Mesodermal cell (in vitro differentiated cells): Measurements from ENCODE around the gene ELP5.

Source experiments
- H3K27ac ChIP-seq: 2 replicates; pipeline ENCODE4 v1.7.0; 2013; ENCODE audit warnings: mild to moderate bottlenecking, low read depth, low read length, moderate library complexity; ENCODE audit not compliant: severe bottlenecking
- H3K36me3 ChIP-seq: 2 replicates; pipeline ENCODE4 v1.7.1; 2013; ENCODE audit warnings: mild to moderate bottlenecking, low read length, moderate library complexity; ENCODE audit not compliant: control insufficient read depth, insufficient read depth
- H3K4me1 ChIP-seq: one replicate; pipeline ENCODE4 v1.7.1; 2013; ENCODE audit warnings: mild to moderate bottlenecking, low read length; ENCODE audit not compliant: insufficient read depth, control insufficient read depth, poor library complexity, severe bottlenecking
- H3K4me3 ChIP-seq: 2 replicates; pipeline ENCODE4 v1.7.0; 2013; ENCODE audit warnings: low read length, control low read depth, mild to moderate bottlenecking; ENCODE audit not compliant: insufficient read depth, poor library complexity, severe bottlenecking; ENCODE audit errors: extremely low read depth
- H3K9me3 ChIP-seq: 2 replicates; pipeline ENCODE4 v1.7.1; 2013; ENCODE audit warnings: mild to moderate bottlenecking, low read length, moderate library complexity; ENCODE audit not compliant: control insufficient read depth
- WGBS, 2 experiments: methylation state at CpG; one replicate each; pipeline ENCODE4 v1.1.5; 2013; ENCODE audit warnings: missing lambda C conversion rate in 2 of 2; ENCODE audit not compliant: insufficient coverage in 2 of 2; 5-methylcytosine and 5-hydroxymethylcytosine counted together

Gene ELP5

DNA sequence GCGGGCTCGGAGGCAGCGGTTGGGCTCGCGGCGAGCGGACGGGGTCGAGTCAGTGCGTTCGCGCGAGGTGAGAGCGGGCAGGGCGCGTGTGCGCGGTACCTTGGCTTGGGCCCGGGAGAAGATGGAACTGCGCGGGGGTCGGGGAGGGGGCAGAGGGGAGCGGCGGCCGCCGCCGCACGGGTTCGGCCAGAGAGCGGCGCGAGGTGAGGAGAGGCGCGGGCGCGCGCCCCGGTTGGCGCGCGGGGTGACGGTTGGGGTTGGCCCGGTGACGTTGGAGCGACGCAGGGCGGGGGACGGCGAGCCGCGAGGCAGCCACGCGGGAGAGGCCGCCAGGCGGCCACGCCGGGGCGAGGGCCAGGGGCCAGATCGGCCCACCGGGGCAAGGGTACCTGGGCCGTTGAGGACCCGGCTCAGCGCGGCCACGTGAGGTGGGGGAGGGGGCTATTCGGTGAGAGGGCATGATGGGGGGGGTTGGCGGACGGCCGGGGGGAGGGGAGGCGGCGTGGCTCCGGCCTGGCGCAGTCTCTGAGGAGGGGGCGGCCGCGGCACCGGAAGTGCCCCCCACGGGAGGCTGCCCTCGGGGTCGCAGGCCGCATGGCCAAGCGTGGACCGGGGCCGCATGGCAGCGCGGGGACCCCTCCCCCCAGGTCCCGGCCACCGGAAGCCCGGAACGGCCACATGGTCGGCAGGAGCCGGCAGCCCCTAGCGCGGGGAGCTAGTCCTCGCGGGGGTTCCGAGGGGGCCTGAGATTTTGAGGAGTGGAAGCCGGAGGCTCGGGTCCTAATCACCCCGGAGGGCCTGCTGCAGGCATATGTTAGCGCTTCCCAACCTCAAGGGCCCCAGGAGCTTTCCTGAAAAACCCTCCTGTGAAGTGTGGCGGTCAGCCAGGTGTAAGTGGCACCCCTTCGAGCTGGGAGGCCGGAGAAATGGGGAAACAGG lies 55.9 kb downstream of the ELP5 start:
- no peaks in the 10 kb centered on the region for H3K9me3 ChIP-seq
- H3K4me3 ChIP-seq: peak overlapping the region; percentile 90
- peaks cover 12% of the 10 kb centered on the region for H3K4me1 ChIP-seq
- peak overlapping the region; percentile 95 for H3K27ac ChIP-seq
- peaks cover 40% of the 10 kb centered on the region for H3K36me3 ChIP-seq
- 1% methylated on average over 36 to 65 of the region's 104 CpGs for WGBS, 2 experiments

DNA sequence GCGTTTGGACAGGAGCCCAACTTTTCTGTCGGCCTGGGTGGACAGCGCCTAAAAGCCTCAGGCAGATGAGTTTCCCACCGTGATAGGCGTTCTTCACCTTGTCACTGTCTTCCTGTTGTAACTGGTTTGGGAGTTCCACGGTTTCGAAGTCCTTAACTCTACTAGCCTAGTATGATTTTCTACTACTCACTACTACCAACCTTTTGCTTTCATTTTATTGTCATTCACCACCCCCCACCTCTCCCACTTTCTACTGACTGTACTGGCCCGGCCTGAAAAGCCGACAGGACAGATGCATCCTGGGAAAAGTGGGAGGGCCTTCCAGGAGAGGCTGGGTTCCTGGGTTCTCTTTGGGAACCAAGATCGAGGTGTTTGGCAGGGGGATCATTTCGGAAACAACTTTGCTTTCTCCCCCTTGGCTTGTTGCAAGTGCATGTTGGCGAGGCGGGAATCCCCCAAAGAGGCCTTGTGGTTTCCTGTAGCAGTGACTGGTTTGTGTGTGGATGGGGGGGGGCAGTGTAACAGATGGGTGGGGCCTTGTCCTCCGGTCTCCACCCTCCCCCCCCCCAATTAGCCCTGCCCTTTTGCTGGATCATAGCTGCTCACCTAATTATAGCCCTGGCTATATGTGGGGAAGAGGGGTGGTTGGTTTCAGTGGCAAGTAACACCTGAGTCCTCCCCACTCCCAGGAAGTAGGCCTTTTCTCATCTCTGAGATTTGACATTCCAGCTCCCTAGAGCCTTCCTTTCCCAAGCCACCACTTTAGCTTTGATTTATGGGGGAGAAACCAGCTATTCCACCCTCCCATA lies 56.8 kb downstream of the ELP5 start:
- WGBS, 2 experiments: 0 to 2% methylated on average over 10 to 11 of the region's 14 CpGs
- Histone ChIP-seq H3K4me3 (peak overlapping the region; percentile 90), H3K27ac (peak overlapping the region; percentile 95), H3K9me3 (no peaks in the 10 kb centered on the region), H3K36me3 (peaks cover 49% of the 10 kb centered on the region), H3K4me1 (peaks cover 19% of the 10 kb centered on the region)
